Left lung (tissue), 10 donors: ENCODE measurements around the gene CRYBA2. TPM values are rescaled to one million over a fixed set of nuclear protein-coding genes. Genes with fewer than 3 reads are reported as not detected.

Experiments used
- ATAC-seq: fragments of 200-7000 bp; cut with Tn5 transposase; one replicate; pipeline ENCODE4 v1.9.1; 2020; ENCODE audit warnings: moderate library complexity
- DNase-seq, 4 donors: peaks; one replicate each; pipeline ENCODE4 v3.0.0-alpha.2; 2013 to 2020
- H3K27ac ChIP-seq, 2 donors: fragments of 200-600 bp; sonication (generic) in 1 of 2; one replicate each; pipeline versions ENCODE4 v1.5.0 to v1.8.0; 2020 to 2021
- H3K27me3 ChIP-seq, 2 donors: fragments of 200-600 bp; sonication (generic) in 1 of 2; one replicate each; pipeline versions ENCODE4 v1.5.0 to v1.8.0; 2020 to 2021
- H3K36me3 ChIP-seq, 2 donors: fragments of 200-600 bp; sonication (generic) in 1 of 2; one replicate each; pipeline versions ENCODE4 v1.5.0 to v1.8.0; 2020 to 2021
- H3K4me1 ChIP-seq, 2 donors: fragments of 200-600 bp; one replicate each; pipeline ENCODE4 v1.8.0; 2021
- H3K4me3 ChIP-seq, 2 donors: fragments of 200-600 bp; sonication (generic) in 1 of 2; one replicate each; pipeline versions ENCODE4 v1.5.0 to v1.8.0; 2020 to 2021; ENCODE audit warnings: mild to moderate bottlenecking in 1 of 2
- H3K9me3 ChIP-seq, 2 donors: fragments of 200-600 bp; sonication (generic) in 1 of 2; one replicate each; pipeline versions ENCODE4 v1.5.0 to v1.8.0; 2020 to 2021
- intact Hi-C, 2 donors: fragments of 100-400 bp; cut with DNase I; formaldehyde crosslinking; loops; one replicate each; pipeline versions ENCODE4 v1.11.2 to v1.14.2; 2022
- polyA plus RNA-seq, 6 donors: library from polyadenylated mRNA; unstranded; fragments of 120-200 nt; gene quantifications; one replicate each; pipeline ENCODE4 v1.2.1, GENCODE V29; 2013; ENCODE audit not compliant: insufficient read length in 6 of 6
- total RNA-seq, 2 donors: library from RNA; stranded (reverse); fragmentation: NEBNext Ultra II Directional; extraction: Animal tissue kit (Norgen Biotek cat#: 25700); gene quantifications; one replicate each; pipeline ENCODE4 v1.2.1, GENCODE V29; 2021
- TF ChIP-seq, protein P1 (sequence below), 2 donors: fragments of 200-600 bp; sonication (generic) in 1 of 2; IDR thresholded peaks; one replicate each; pipeline versions ENCODE4 v1.5.0 to v1.8.0; 2021; ENCODE audit warnings: antibody characterized with exemption in 2 of 2
- donor health status: DM: no; HTN: yes; CAD: no.
- donor health status: DM: no; HTN: no; CAD: no.

CRYBA2 gene
- total and polyA plus RNA-seq, 8 donors = 0.22 TPM; not detected in 7

DNA sequence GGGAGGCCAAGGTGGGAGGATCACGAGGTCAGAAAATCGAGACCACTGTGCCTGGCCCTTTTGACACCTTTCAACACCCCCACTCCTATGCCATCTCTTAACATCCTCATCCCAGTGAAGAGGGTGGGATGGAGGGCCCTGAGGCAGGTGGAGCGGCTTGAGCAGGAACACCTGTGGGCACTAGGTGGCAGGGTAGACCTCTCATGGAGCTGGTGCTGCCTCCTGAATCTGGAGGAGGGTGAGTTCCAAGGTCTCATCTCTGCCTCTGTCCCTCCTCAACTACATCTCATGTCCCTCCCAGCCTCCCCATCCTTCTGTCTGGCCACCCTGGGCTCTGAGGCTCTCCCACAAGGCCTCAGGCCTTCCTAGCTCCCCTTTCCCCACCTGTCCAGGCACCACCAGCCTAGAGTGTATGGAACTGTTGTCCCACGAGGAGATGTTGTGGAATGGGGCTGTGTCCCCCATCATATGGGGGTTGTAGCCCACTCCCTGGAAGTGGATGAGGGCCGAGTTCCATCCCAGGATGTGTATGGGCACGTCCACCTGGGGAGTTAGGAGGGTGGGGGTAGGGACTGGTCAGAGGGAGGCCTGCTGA lies 17.0 kb upstream of the CRYBA2 start:
- TF ChIP-seq, protein P1, sequence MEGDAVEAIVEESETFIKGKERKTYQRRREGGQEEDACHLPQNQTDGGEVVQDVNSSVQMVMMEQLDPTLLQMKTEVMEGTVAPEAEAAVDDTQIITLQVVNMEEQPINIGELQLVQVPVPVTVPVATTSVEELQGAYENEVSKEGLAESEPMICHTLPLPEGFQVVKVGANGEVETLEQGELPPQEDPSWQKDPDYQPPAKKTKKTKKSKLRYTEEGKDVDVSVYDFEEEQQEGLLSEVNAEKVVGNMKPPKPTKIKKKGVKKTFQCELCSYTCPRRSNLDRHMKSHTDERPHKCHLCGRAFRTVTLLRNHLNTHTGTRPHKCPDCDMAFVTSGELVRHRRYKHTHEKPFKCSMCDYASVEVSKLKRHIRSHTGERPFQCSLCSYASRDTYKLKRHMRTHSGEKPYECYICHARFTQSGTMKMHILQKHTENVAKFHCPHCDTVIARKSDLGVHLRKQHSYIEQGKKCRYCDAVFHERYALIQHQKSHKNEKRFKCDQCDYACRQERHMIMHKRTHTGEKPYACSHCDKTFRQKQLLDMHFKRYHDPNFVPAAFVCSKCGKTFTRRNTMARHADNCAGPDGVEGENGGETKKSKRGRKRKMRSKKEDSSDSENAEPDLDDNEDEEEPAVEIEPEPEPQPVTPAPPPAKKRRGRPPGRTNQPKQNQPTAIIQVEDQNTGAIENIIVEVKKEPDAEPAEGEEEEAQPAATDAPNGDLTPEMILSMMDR (IDR thresholded peaks at IDR 0.05) = no peak
- Histone ChIP-seq H3K9me3 (no peaks in the 10 kb centered on the region), H3K36me3 (no peaks in the 10 kb centered on the region), H3K4me1 (no peaks in the 10 kb centered on the region), H3K4me3 (no peak overlapping the region), H3K27me3 (peaks cover 0 to 55% of the 10 kb centered on the region in 2 donors), H3K27ac (no peak overlapping the region)
- ATAC-seq (peak; percentile 70), DNase-seq (no peak)
- intact Hi-C loops = no loop called here

DNA sequence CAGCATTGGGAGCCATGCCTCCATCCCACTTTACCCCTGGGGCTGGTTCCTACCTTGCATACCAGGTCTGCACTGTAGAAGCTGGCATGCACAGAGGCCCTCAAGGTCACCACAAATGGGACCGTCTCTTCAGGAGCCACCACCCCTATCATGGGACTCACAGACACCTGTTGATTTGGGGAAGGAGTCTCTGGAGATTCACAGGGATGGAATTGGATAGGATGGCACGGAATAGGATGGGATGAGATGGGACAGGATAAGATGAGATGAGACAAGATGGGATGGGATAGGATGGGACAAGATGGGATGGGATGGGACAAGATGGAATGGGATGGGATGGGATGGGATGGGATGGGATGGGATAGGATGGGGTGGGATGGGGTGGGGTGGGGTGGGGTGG lies 16.1 kb upstream of the CRYBA2 start:
- DNase-seq = no peak
- intact Hi-C loops = no loop called here
- Histone ChIP-seq H3K27ac (no peak overlapping the region), H3K4me3 (no peak overlapping the region), H3K27me3 (peaks cover 0 to 64% of the 10 kb centered on the region in 2 donors), H3K36me3 (no peaks in the 10 kb centered on the region), H3K9me3 (no peaks in the 10 kb centered on the region), H3K4me1 (no peaks in the 10 kb centered on the region)
- no peak for ATAC-seq
- TF ChIP-seq, protein P1 (IDR thresholded peaks at IDR 0.05) = no peak

DNA sequence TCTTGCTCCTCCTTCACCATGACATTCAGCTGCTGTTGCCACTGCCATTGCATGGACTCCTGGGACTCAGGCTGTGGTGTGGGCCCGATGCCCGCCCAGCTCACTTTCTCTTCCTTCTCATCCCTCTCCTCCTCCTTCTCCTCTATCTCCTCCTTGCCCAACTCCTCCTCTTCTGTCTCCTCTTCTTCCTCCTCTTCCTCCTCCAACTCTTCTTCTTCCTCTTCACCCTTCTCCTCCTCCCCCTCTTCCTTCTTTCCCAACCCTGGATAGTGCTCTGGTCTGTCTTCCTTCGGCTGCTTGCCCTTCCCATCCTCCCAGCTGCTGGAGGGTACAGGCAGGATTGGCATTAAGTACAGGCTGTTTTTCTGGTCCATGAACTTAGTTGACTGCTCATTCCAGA lies 10.8 kb upstream of the CRYBA2 start:
- intact Hi-C loops = no loop called here
- Histone ChIP-seq H3K9me3 (no peaks in the 10 kb centered on the region), H3K4me3 (no peak overlapping the region), H3K27me3 (peaks cover 37 to 99% of the 10 kb centered on the region in 2 donors), H3K27ac (no peak overlapping the region), H3K36me3 (no peaks in the 10 kb centered on the region), H3K4me1 (peaks cover 11 to 18% of the 10 kb centered on the region in 2 donors)
- ATAC-seq = no peak
- no peak for DNase-seq
- TF ChIP-seq, protein P1 (IDR thresholded peaks at IDR 0.05) = no peak

DNA sequence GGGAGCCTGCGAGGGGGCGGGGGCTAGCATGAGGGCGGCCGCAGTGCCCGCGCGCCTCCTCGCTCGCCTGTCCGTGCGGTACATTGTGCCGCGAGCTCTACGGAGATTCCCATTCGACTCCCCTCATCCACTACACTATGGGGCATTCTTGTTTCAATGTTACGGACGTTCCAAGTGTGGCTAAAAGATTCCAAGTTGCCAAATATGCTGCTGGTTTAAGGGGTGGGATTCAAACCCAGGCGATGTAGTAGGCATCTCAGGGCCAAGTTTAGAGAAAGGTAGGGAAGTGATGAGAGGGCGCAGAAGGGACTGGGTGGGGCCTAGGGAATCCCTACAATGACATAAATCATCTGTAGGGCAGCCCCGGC lies 10.0 kb upstream of the CRYBA2 start:
- no peaks in the 10 kb centered on the region for H3K9me3 ChIP-seq

More for the DNA sequence above, 10.0 kb upstream of the CRYBA2 start:
- H3K36me3 ChIP-seq = no peaks in the 10 kb centered on the region
- H3K4me3 ChIP-seq = peak overlapping the region; percentile 21 to 28
- peaks cover 37 to 99% of the 10 kb centered on the region in 2 donors for H3K27me3 ChIP-seq
- peaks cover 11 to 18% of the 10 kb centered on the region in 2 donors for H3K4me1 ChIP-seq
- DNase-seq = no peak
- TF ChIP-seq, protein P1 (IDR thresholded peaks at IDR 0.05) = no peak
- intact Hi-C loops = no loop called here
- no peak overlapping the region for H3K27ac ChIP-seq
- no peak for ATAC-seq
